GM19452 (cell line): ENCODE results near the gene BORCS5.

ENCODE experiments used
- ATAC-seq: cut with Tn5 transposase; IDR thresholded peaks from one replicate; pipeline ENCODE4 v1.9.1; 2021; ENCODE audit not compliant: unreplicated experiment

Gene BORCS5

DNA sequence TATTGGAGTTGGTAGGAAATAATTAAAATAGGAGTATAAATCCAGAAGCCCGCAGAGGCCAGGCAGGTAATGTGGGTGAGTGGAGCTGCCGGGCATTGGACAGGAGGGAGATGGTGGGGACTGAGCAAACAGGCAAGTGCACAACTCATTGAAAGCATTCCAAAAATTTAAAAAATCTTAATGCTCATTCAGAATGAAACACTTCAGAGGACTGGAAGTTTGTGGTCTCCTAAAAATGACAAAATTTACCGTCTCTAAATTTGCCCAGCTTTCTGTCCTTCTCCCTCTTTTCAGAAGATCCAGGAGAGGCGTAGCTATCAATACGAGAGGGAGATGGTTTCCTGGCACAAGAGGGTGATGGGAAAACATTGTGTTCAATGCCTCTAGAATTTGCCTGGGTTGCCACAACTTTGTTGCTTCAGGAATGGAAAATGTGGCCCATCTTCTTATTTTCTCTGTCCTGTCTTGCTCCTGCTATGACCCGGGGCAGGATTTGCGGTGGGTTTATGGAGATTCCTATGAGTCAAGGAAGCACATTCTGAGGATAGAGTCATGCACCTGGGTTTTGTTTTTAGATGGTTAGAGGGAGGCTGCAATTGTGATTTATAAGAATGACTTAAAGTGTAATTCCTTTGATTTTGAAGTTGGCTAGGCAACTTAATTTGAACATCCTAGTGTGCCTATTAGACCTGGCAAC lies 72.2 kb downstream of the BORCS5 start:
- ATAC-seq = no peak

- no peak for ATAC-seq
Observed at GRCh38 chr12:12432364-12432763, 75.5 kb downstream of the BORCS5 start.

DNA sequence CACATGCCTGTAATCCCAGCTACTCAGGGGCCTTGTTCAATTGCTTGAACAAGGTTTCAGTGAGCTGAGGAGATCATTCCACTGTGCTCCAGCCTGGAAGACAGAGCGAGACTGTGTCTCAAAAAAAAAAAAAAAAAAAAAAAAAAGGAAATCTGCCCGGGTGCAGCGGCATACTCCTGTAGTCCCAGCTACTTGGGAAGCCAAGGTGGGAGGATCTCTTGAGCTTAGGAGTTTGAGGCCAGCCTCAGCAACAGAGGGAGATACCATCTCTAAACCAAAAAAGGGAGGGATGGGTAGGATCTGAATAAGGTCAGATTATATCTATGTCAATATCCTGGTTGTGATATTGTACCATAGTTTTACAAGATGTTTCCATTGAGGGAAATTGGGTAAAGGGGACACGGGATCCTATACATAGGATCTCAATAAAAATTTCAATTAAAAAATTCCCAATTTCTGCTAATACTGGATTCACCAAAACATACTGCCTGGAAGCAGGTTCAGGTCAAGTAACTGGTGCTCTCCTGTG lies 76.4 kb downstream of the BORCS5 start:
- ATAC-seq = no peak

DNA sequence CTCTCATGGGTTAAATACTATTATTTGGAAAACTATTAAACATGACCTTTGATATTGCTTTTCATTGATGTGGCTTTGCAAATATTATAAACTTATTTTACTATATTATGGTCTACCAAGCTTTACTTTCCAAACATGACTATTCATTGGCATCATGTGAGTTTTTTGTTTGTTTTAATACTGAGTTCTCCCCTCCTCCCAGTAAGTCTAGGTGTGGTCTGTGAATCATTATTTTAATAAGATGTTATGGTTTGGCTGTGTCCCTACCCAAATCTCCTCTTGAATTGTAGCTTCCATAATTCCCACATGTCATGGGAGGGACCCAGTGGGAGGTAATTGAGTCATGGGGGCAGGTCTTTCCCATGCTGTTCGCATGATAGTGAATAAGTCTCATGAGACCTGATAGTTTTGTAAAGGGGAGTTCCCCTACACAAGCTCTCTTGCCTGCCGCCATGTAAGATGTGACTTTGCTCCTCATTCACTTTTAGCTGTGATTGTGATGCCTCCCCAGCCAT lies 80.0 kb downstream of the BORCS5 start:
- ATAC-seq = no peak

GRCh38 chr12:12439636-12440035 lies 82.8 kb downstream of the BORCS5 start:
- ATAC-seq = no peak

DNA sequence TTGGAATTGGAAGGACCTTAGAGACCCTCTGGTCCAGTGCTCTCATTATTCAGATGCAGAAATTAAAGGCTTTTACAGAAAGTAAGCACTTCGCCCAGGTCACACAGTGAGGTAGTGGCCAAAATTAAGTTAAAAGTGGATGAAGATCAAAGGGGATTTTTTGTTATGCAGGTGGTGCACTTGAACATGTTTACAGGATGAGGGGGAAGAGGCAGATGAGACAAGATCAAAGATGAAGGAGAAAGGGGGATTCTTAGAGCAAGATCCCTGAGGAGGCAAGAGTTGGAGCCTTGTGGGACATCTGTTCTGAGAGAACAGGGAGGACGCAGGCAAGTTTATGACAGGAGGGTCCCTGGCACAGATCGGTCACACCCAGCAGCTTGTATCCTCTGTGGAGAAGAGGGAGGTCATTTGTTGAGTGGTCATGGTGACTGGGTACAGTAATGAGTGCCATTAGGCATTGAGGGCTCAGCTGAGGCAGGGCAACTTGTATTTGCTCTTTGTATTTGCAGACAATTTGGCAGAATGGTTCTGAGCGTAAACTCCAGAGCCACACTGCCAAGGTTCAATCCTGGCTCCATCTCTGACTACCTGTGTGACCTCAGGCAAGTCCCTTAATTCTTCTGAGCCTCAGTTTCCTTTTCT lies 84.0 kb downstream of the BORCS5 start:
- ATAC-seq = no peak

DNA sequence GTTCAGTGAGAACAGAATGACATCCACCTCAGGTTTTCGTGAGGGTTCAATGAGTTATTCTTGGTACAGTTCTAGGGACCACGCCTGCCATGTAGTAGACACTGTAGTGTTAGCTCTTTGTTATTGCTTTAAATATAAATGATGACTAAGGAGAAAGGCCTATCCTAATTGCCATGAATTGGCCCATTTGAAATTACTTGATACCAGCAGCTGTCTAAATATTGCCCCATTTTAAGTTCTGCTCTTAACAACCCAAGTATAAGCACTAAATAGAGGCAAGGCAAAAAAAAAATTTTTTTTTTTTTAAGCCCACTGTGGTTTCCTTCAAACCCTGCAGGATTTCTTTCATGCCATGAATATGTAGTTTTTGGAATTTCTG lies 84.5 kb downstream of the BORCS5 start:
- ATAC-seq = no peak

DNA sequence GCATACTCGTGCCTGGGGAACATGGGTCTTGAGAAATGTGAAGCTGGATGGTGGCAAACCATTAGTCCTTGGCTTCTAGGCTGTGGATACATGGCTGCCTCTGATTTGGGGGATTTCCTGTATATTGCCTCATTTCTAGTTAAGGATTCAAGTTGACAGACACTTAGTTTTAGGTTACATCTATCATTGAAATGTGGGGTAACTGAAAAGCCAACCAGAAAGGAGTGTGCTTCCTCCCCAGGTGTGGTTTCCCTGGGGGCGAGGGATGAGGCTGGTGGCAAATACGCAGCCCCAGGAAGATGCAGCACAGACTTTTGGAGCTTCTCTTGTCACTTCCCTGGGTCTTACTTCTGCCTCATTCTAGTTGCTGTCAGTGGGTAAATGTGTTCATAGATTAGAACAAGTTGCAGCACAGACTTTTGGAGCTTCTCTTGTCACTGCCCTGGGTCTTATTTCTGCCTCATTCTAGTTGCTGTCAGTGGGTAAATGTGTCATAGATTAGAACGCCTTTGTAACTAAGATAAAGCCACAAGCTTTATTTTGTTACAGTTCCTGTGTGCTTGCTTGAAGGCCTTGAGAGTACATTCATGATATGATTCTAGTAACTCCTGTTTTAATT lies 85.1 kb downstream of the BORCS5 start:
- ATAC-seq = no peak

DNA sequence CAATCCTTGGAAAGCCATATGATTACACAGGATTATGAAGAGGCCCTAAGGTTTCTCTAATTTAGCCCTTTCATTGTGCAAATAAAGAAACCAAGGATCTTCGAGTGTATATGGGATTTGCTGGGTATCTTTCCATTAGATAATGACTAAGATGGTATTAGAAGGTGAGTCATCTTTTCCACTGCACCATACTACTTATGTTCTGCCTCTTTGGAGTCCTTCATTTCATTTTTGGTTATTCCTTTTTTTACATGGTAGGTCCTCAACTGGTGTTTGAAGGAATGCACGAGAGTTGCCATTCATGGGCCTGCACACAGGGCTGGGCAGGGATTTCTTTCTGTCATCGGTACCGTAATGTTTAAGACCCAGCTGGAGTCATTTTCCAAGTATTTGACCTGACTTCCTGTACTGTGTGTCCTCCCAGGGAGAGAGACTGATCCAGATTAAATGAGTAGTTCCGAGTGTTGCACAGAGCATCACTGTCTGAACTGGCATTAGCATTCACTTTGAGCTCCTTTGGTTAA lies 85.7 kb downstream of the BORCS5 start:
- no peak for ATAC-seq

DNA sequence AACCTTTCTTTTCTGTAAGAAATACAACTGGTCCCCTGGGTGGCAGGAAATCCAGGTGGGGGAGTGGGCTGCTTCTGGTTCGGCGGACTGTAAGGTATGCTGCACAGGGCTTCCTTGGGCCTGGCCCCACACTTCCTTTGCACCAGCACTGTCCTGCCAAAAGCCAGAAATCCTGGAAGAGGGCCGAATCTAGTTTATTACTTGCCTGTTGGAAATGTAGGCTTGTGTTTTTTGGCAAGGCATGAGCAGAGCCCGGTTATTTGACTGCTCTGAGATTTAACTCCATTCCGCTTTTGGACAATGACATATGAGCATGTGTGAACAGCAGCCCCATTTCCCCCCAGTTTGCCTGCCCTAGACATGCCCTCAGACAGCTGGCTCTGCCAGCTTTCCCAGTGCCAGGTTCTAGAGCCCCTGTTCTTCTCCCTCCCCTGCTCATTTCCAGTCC lies 86.6 kb downstream of the BORCS5 start:
- no peak for ATAC-seq

GRCh38 chr12:12445165-12445881 lies 88.4 kb downstream of the BORCS5 start:
- no peak for ATAC-seq

DNA sequence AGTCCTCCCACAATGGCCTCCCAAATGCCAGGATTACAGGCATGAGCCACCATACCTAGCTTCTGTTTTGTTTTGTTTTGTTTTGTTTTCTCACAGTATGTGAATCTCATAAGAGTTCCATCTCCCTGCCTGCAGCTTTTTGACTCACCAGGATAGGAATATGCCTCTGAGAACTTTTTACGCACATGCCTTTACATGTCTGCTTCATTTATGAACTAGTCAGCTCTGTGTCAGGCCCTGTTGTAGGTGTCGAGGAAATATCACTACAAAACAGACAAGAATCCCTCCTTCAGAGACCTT lies 89.0 kb downstream of the BORCS5 start:
- ATAC-seq = no peak

DNA sequence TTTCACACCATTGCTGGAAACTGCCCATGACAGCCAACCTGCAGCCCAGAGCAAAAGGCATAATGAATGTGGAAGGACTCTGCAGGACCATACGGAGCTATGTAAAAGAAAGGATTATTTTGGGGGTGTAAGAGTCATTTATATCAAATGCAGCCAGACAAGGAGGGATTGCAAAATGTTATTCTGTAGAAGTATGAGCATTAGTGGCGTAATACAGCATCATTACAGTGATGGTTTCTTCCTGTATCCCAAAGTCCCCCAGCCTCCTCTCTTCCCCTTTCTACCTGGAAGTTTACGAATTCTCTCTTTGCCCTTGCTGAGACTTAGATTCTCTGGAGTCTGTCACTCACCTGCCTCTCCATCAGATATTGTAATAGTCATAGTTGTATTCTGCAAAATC lies 89.9 kb downstream of the BORCS5 start:
- no peak for ATAC-seq

GRCh38 chr12:12447236-12447635 lies 90.4 kb downstream of the BORCS5 start:
- no peak for ATAC-seq

- no peak for ATAC-seq
Observed at GRCh38 chr12:12447837-12448236, 91.0 kb downstream of the BORCS5 start.

- ATAC-seq = no peak
Observed at GRCh38 chr12:12449533-12450025, 92.7 kb downstream of the BORCS5 start.

DNA sequence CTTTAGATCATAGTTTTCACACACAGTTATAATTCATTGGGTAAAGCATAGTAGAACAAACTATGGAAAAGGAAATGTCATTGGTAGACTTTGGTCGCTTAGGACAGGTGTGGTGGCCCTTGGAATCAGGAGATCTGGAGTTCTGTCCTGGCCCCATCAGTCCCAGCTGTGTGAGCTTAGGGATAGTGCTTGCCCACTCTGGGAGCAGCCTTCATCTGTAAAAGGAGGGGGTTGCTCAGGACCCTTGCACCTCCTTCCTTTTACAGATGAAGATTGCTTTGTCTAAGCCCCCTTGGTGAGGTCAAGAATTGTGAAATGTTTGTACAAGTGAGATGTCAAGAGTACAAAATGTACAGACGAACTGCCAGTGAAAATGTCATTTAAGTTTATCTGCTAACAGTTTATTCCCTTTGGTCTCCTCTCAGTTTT lies 93.2 kb downstream of the BORCS5 start:
- no peak for ATAC-seq

- no peak for ATAC-seq
Observed at GRCh38 chr12:12451098-12451497, 94.2 kb downstream of the BORCS5 start.

DNA sequence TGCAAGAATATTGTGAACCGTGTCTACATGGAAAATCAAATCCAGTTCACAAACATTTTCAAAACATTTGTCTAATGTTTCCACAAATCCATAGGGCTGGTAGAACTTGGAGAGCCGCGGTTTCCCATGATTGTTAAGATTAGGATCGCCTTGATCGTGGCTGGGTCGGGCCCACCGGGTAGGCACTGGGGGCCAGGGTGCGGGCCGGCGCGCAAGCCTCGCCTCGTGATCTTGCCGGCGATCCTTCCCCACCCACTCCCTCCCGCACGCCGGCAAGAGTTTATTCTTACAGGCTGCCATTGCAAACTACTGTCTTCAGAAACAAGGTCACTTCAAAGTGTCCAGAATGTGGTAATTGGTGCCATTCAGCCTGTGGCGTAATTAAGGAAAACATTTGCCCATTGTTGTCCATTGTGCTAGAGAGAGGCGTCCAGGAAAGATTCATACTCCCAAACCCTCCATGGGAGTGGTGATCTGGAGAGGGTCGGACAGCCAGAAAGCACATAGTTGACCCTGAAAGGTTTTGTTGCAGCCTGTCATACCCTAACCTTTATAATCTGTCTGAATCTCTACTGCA lies 95.5 kb downstream of the BORCS5 start:
- no peak for ATAC-seq

GRCh38 chr12:12453635-12454034 lies 96.8 kb downstream of the BORCS5 start:
- no peak for ATAC-seq

DNA sequence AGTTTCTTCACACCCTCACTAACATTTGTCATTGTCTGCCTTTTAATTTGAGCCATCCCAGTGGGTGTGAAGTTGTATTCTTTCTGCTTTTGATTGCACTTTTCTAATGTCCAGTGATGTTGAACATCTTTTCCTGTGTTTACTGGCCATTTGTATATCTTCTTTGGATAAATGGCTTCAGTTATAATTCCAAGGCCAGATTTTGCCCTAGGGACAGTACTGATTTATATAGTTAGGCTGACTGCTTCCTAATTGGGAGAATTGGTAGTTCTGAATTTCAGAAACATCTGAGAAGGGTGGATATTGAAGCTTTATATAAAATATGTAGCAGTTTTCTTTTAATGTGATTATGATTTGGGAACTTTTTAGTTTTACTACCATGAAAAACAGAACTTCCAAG lies 97.4 kb downstream of the BORCS5 start:
- no peak for ATAC-seq
